ENCODE data around the gene SEMA3F. TPM values are rescaled to one million over a fixed set of nuclear protein-coding genes. Genes with fewer than 3 reads are reported as not detected.

Gene SEMA3F
- total RNA-seq, 1 donor from 2014 or later = 37.5 TPM

- peaks cover 26% of the 10 kb centered on the region for H3K4me1 Mint-ChIP-seq (ENCODE audit: low read depth)
- H3K27ac Mint-ChIP-seq (ENCODE audit: unreplicated experiment) = no peak overlapping the region
- peak; percentile 19 for DNase-seq (ENCODE audit: low spot score)
- H3K27me3 Mint-ChIP-seq (ENCODE audit: low read depth) = no peaks in the 10 kb centered on the region
- no peak overlapping the region for H3K4me3 Mint-ChIP-seq (ENCODE audit: unreplicated experiment)
- H3K9me3 Mint-ChIP-seq (ENCODE audit: low read depth) = no peaks in the 10 kb centered on the region
- no peak for TF ChIP-seq CTCF (IDR thresholded peaks at IDR 0.05)
- H3K36me3 Mint-ChIP-seq (ENCODE audit: low read depth) = peaks cover 32% of the 10 kb centered on the region
These were observed 35.3 kb upstream of the SEMA3F start for GRCh38 chr3:50119786-50120185.

- peak; percentile 49 for DNase-seq (ENCODE audit: low spot score)
These were observed 34.6 kb upstream of the SEMA3F start for GRCh38 chr3:50120364-50121071.

GRCh38 chr3:50121072-50122032 lies 33.8 kb upstream of the SEMA3F start:
- TF ChIP-seq CTCF (IDR thresholded peaks at IDR 0.05) = peak; percentile 95
- H3K36me3 Mint-ChIP-seq (ENCODE audit: low read depth) = peaks cover 19% of the 10 kb centered on the region

More at GRCh38 chr3:50120364-50121071, 34.6 kb upstream of the SEMA3F start:
- peaks cover 32% of the 10 kb centered on the region for H3K4me1 Mint-ChIP-seq (ENCODE audit: low read depth)
- peaks cover 28% of the 10 kb centered on the region for H3K36me3 Mint-ChIP-seq (ENCODE audit: low read depth)
- H3K27ac Mint-ChIP-seq (ENCODE audit: unreplicated experiment) = no peak overlapping the region
- no peaks in the 10 kb centered on the region for H3K9me3 Mint-ChIP-seq (ENCODE audit: low read depth)
- no peak for TF ChIP-seq CTCF (IDR thresholded peaks at IDR 0.05)
- no peak overlapping the region for H3K4me3 Mint-ChIP-seq (ENCODE audit: unreplicated experiment)
- no peaks in the 10 kb centered on the region for H3K27me3 Mint-ChIP-seq (ENCODE audit: low read depth)

GRCh38 chr3:50122071-50122470 lies 33.1 kb upstream of the SEMA3F start:
- H3K27ac Mint-ChIP-seq (ENCODE audit: unreplicated experiment) = no peak overlapping the region
- no peaks in the 10 kb centered on the region for H3K27me3 Mint-ChIP-seq (ENCODE audit: low read depth)
- no peak for TF ChIP-seq CTCF (IDR thresholded peaks at IDR 0.05)
- H3K4me1 Mint-ChIP-seq (ENCODE audit: low read depth) = peaks cover 48% of the 10 kb centered on the region
- H3K9me3 Mint-ChIP-seq (ENCODE audit: low read depth) = no peaks in the 10 kb centered on the region
- peaks cover 13% of the 10 kb centered on the region for H3K36me3 Mint-ChIP-seq (ENCODE audit: low read depth)
- no peak for DNase-seq (ENCODE audit: low spot score)
- H3K4me3 Mint-ChIP-seq (ENCODE audit: unreplicated experiment) = no peak overlapping the region

More at GRCh38 chr3:50121072-50122032, 33.8 kb upstream of the SEMA3F start:
- peak overlapping the region; percentile 52 for H3K27ac Mint-ChIP-seq (ENCODE audit: unreplicated experiment)
- peaks cover 41% of the 10 kb centered on the region for H3K4me1 Mint-ChIP-seq (ENCODE audit: low read depth)
- no peak overlapping the region for H3K4me3 Mint-ChIP-seq (ENCODE audit: unreplicated experiment)
- no peaks in the 10 kb centered on the region for H3K9me3 Mint-ChIP-seq (ENCODE audit: low read depth)
- H3K27me3 Mint-ChIP-seq (ENCODE audit: low read depth) = no peaks in the 10 kb centered on the region
- DNase-seq (ENCODE audit: low spot score) = peak; percentile 90

Data from chondrocyte (in vitro differentiated cells).